Measurements from ENCODE around the gene ACVR2A.

The ACVR2A gene

DNA sequence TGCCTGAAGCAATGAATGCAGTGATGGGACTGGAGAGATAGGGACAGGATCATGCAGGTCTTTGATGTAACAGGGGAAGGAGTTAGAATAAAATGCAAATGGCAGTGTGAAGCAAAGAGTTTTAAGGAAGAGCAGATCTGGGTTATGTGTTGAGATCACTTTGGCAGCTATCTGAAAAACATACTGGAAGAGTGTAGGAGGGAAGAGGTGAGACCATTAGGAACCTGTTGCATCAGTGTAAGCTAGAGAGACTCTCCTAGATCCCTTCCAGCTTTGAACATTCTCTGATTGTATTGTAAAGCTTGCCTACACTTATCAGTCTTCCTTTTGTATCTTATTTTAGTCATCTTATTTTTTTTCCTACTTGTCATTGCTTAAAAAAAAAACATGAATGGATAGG is 10.5 kb downstream of the ACVR2A start:
- no peak for DNase-seq (ENCODE audit: low read depth)

DNA sequence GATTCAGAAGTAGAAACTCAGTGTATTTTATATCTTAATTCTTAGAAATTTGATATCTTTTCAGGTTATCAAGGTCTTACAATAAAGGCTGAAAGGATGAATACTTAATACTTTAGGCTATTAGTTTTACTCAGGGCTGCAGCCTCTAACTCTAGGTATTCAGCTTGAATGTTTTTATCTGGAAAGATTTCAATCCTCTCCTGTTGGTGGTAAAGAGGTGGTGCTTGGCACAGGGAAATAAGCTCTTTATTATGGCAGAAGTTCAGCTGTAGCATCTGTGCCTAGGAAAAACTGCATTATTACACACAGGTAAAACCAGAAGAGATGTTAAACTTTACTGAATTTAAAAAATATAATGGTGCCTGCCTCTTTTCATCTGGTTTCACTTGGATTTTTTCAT is 11.1 kb downstream of the ACVR2A start:
- no peak for DNase-seq (ENCODE audit: low read depth)

DNA sequence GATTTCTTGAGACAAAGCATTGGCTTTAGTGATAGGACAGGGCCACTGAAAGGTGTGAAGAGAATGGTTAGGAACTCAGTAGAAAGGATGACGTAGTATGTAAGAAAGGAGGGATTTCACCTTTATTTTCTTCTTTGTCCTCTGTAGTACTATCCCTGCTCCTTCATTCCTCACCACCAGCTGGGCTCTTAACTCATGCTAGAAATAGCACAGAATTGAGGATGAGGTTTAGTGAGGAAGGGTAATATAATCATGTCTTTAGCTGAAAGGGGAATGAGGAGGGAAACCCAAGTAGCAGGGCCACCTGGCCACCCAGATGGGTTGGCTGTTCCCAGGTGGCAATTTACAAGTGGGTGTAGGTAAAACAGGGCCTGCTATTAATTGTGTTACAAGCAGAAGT is 15.2 kb downstream of the ACVR2A start:
- no peak for DNase-seq (ENCODE audit: low read depth)

DNA sequence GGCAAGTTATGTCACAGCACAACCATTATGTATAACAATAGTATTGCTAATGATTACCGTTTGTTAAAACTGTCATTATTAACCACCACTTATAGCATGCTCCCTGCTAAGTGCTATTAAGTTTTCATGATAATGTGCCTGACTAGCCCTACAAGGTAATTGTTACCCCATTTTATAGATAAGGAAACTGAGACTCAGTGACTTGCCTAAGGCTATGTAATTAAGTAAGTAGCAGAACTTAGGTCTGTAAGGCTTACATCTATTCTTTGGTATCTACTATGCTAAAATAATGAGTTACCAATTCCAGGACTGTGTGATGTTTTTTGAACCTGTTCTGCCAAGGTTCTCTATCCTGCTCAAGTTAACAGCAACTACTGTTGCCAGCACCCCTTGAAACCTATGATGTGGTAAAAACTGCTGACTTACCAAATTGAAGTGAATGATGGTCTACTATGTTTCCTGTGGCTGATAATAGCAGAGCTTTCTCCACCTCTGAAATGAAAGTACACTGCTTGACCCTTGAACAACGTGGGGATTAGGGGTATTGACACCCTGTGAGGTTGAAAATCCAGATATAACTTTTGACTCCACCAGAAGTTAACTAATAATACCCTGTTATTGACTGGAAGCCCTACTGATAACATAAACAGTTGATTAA is 18.2 kb downstream of the ACVR2A start:
- no peak for DNase-seq (ENCODE audit: low read depth)

DNA sequence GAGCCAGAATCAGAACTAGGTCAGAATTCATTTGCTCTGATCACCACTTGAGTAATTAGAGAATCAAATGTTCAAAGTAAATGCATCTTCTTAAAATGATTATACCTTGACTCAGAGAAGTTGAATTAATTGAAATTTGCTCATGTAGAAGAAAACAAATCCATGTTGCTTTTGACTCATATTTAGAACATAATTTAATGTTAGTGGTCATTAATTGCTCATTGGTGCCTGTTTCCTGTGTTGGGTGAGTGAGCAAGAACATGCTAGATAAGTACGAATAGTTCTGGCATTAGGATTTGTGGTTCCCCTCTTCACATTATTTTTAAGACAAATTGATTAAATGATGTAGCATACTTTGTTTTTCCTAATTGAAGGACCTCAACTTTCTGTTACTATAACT is 19.0 kb downstream of the ACVR2A start:
- DNase-seq (ENCODE audit: low read depth), result no peak

DNA sequence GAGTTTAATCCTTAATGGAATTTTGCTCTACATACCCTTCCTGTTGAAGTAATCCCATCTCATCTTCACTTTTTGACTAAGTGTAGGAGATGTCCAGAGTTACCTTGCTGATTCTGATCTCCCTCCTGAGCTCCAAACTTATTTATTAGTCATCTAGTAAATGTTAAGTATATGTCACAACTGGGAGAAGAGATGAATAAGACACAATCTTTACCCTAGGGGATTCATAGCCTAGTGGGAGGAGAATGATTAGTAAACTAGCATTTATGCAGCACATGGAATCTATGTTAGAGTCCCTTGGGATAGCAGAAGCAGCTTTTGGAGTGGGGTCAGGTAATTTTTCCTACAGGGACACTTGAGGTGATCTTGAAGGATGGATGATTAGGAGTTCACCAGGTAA is 20.7 kb downstream of the ACVR2A start:
- DNase-seq (ENCODE audit: low read depth), result no peak

DNA sequence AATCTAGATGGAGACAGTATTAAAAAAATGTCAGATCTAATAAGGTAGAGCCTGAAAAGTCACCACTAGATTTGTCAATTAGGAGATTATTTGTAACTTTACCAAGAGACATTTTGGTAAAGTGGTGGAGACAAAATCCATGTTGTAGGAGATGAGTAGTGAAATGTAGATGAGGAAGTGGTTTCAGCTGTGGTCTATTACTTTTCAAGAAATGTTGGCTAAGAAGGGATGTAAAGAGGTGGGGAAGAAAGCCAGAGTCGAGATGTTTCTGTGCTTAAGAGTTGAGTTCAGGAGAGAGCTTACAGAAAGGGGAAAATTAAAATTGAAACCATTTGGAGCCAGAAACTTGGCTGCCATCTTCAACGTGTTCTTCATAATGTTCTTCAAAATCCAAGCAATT is 22.2 kb downstream of the ACVR2A start:
- no peak for DNase-seq (ENCODE audit: low read depth)

DNA sequence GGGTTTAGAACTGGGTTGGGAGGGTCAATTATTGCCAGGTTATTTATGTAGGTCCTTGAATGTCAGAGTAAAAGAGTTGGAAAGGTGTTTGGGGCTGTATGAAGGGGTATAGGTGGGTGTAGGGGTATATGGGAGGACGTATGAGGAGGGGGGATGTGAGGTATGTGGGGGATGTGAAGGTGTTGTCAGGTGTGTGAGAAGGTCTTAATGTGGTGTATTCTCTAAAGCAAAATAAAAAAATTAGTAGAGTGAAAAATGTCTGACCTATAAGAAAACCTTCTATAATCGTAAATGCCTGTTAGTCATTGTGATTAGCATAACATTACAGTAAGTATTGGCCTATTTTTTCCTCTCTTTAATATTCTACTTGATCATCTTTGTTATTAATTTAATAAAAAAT is 25.1 kb downstream of the ACVR2A start:
- no peak for DNase-seq (ENCODE audit: low read depth)

DNA sequence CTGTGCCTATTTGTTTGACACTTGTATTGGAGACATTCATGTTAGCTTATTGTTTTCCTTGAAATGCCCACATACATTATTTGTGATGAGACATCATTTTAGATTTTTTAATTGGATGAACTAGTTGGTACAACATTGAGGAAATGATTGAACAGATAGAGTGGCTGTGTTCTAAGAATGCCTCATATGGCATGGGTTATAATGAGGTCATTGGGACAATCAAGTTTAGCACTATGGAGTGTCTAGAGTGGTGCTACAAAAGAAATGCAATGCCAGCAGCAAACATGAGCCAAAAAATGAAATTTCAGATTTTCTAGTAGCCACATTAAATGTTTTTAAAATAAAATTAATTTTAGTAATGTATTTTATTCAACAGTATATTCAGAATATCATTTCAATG is 28.1 kb downstream of the ACVR2A start:
- no peak for DNase-seq (ENCODE audit: low read depth)

DNA sequence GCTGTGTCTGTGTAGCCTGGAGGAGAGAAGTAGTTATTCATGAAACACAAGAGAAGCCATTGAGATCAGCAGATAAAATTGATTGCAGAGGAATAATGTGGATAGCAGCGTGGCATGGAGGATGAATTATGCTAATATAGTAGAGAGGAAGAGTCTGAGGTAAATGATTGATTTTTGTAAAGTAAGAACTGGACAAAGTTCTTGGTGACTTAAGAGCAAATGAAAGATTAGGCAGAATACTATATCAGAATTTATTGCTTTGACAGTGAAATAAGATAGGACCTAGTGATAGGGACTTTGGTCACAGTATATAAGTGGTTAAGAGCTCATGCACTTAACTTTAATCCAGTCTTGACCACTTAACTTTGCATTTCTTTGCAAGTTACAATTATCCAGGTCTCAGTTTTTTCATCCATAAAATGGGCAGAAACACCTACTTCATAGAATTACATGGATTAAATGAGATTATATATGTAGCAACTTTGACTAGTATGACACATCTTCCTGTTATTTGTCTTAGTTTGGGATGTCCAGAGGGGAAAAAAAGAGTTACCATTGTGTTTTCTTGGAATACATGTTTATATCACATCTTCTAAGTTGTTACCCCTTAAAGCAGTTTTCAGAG is 29.1 kb downstream of the ACVR2A start:
- DNase-seq (ENCODE audit: low read depth), result no peak

DNA sequence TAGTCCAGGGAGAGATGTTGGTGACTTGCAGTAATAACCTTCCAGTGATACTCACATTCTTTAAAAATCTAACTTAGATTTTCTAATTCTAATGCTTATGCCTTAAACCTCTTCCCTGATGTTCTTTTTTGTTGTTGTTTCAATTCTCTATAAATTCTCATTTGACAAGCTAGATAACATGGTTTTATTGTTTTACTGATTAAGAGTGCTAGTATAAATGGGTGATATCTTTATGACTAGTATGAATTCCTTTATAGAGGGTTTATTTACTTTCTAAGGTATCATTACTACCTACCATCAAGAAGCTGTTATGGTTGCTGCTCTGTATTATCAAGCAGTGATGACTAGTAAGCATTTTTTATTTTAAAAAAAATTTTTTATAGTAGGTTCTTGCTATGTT is 35.0 kb downstream of the ACVR2A start:
- no peak for DNase-seq (ENCODE audit: low read depth)

DNA sequence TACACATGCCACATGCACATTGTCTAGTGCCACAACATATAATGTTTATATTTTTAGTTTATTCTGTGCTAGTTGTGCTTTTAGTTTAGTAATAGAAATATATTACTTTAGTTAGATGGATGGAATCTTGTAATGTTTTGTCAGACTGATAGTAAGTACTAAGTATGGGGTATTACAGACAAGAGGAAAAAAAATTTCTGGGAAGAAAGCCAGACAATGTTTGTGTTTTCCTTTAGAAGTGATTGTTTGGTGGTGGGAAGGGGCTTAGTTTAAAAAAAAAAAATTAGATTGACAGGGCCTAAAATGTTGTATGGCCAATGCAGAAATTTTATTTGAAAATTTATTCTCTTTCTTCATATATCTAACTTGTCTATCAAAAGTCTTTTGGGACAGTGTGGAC is 37.8 kb downstream of the ACVR2A start:
- no peak for DNase-seq (ENCODE audit: low read depth)

DNA sequence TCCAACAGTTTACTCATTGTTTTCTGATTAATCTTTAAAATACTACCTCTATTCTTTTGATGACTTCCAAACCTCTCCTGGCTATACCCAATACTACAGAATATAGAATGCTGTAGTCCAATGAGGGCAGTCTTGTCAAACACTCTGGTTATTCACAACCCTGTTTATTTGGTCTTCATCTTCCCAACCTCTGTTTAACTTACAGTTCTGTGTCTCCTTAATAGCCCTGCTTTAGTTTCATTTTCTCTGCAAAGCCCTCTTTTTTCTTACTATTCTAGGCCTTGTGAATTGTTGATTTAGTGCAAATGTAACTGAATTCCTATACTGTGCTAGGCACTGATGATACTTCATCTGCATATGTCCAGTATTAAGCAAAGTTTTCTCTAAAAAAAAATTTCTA is 40.0 kb downstream of the ACVR2A start:
- no peak for DNase-seq (ENCODE audit: low read depth)

DNA sequence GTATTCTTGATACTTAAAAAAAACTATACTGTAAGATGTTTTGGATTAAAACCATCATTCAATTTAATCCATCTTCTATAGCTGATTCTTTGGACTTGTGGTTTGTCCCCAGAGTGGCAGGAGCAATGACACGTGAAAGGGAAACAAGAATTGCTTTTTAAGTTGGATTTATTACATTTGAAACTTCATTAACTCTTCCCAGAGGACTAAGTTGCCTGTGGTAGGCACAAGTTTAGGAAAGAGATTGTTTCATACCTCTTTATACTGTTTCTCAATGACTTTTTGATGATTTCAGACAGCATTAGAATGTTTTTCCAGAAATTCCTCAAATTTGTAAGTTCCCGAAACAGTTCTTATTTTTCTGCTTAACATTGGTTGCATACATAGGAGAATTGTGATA is 41.3 kb downstream of the ACVR2A start:
- no peak for DNase-seq (ENCODE audit: low read depth)

DNA sequence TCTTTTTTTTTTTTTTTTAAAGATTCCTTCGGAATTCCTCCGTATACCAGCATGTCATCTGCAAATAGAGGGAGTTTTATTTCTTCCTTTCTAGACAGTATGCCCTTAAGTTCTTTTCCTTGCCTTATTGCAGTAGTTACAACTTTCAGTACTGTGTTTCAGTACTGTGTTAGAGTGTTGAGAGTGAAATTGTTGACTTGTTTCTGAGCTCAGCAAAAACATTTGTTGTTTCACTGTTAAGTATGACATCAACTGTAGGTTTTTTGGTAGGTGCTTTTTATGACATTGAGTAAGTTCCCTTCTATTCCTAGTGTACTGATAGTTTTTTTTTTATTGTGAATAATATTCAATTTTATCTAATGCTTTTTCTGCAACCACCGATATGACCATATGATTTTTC is 43.9 kb downstream of the ACVR2A start:
- no peak for DNase-seq (ENCODE audit: low read depth)

DNA sequence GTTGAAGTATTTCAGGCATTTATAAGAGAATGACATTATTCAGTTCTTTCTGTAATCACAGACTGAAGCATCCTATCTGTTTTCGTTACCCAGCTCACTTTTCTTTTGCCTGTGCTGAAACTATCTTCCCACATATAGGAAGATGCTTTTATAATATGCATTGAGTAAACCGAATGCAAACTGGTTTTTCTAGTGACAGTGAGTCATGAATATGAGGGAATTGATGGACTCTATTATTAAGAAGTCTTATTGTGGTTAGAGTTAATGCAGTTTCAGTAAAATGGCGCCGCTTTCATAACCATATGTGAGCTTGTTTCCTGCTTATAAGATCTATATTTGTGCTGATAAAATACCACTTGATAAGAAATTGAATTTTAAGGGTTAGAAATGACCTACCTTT is 59.2 kb downstream of the ACVR2A start:
- DNase-seq (ENCODE audit: low read depth), result no peak

DNA sequence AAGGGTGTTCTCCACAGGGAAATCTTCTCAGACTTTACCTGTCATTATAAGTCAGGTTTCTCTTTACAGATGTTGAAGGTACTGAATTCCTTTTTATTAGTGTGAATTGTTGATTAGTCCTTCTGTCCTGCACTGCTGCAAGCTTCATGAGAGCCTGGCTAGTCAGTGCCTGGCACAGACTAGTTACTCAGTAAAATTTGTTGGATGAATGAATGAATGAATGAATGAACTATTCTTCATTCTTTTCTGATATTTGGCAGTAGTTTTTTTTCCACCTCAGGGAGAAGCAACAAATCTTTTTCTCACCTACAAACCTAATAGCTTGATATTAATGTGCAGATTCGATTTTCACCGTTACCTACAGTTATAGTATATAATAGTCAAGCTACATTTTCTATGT is 64.3 kb downstream of the ACVR2A start:
- no peak for DNase-seq (ENCODE audit: low read depth)

DNA sequence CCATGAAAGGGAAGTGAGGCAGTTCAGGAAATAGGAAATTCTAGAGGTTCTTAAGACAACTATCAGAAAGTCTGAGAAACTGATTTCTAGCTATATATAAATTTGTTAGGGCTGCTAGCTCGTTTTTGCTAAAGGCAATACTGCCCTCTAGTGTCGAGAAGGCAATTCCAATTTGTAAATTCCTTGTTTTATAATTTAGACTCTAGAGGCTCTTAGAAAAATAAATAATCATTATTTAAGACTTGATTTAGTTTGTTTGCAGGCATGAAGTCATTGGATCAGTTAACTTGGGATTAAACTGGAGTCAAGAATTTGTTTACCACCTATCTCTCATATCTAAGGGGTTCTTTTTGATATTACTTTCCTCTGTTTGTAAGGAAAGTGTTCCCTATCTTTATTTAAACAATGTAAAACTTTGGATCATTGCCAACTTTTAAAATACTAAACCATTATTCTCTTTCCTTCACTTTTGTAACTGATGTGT is 66.2 kb downstream of the ACVR2A start:
- peak; percentile 16 for DNase-seq (ENCODE audit: low read depth)

DNA sequence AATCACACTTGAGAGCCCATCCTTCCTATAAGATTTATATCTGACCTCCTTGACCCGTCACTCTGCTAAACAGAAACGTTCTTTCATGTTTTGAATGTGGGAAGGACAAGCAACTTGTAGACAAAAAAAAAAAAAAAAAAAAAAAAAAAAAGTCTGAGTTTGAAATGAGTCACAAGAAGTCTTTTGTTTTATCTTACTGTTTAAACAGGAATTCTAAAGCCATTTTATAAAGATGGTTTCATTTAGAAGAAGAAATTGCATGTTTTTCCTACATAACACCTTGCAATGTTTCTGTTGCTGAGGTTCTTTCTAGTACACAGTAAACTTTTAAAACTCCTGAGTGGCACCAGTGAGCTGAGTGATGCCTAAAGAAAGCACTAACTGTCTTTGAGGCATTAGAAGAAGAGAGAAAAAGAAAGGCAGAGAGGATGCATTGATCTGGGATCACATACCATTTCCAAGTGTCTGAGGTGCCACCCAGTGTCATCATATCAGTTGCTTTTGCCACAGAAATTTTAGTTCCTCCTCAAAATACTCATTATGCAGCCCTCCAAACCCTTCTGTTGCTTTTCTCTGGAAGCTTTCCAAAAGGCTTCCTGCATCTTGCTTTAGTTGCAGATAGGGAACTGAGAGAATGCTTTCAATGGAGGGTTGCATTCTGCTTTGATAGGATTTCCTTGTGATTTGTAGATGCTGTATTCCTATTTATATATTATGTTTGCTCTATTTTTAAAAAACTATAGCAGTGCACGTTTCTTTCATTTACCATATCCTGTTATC is 69.1 kb downstream of the ACVR2A start:
- no peak for DNase-seq (ENCODE audit: low read depth)

DNA sequence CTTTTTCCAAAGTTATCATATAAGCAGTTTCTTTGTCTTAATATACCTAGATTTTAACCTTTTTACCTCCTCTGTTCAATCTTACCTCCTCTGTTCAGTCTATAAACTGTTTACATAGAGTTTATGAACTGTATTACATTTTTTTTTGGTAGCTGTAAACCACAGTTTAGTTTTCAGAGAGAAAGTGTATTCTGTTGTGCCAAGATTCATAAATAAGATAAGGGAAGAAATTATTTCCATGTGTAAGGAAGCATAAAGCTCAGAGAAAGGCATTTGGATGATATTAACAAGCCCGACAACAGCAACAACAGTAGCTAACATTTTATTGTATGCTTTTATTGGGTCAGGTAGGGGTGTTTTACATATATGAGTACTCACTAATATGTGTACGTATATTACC is 71.2 kb downstream of the ACVR2A start:
- DNase-seq (ENCODE audit: low read depth), result no peak

DNA sequence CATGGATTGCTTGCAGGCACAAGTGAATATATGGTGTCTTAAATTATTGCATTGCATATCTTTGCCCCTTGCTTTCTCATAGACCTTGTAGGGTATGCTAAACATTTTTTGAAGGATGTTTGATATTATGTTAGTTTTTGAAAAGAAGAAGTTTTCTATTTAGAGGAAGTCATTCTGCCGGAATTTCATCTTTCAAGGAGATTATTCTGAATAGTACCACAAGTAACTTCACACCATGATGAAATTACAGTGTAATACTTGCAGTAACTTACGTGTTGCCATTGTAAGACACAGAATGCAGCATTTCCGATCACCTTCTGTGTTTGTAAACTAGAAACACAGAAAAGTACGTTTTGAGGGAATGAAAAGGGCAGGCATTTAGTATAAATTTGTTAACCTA is 71.9 kb downstream of the ACVR2A start:
- DNase-seq (ENCODE audit: low read depth), result no peak

DNA sequence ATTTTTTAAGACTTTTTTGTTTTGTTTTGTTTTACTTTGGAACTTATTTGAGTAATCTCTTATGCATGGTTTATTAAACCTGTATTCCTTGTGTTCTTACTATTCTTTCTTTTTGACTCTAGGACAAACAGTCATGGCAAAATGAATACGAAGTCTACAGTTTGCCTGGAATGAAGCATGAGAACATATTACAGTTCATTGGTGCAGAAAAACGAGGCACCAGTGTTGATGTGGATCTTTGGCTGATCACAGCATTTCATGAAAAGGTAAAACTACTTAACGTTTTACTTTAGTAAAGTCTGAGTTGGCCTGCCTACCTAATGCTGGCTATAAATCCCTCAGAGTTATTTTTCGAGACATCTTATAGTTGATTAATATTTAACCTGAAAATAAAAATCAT is 72.3 kb downstream of the ACVR2A start:
- DNase-seq (ENCODE audit: low read depth), result no peak

DNA sequence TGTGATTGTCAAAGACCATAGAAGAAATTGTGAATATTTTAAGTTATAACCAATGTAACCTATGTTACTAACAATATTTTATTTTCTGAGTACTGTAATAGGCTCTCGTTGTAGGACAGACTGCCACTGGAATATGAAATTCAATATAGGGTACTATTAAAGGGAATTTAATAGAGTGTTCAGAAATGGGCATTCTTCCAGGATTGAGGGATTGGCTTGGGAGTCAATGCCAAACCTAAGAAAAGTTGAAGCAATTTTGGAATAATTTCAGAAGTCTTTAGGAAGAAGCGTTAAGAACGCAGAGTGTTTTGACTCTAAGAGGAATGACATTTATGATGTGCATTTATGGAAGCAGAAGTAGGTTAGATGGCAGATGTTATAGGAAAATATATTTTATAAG is 79.0 kb downstream of the ACVR2A start:
- DNase-seq (ENCODE audit: low read depth), result no peak

All from T follicular helper cell (primary cell).